GM12878 (cell line): Measurements from ENCODE around the gene DPAGT1. TPM values are rescaled to one million over a fixed set of nuclear protein-coding genes. Genes with fewer than 3 reads are reported as not detected.

Source experiments
- ATAC-seq: fragments of 200-7000 bp; cut with Tn5 transposase; 3 replicates; pipeline ENCODE4 v1.9.1; 2020; ENCODE audit warnings: mild to moderate bottlenecking, moderate library complexity
- BruUV-seq: library from RNA; stranded (reverse); fragments of 400-500 nt; replicated peaks from 2 replicates; lab custom pipeline; 2021; lab: Mats Ljungman, UMichigan
- CTCF ChIA-PET: fragments of 300-600 bp; sonication (Branson Sonifier 250); formaldehyde crosslinking; extraction: SDS; loops from one replicate; lab custom pipeline; 2021; ENCODE audit warnings: inconsistent platforms; lab: Yijun Ruan, JAX
- POLR2A ChIA-PET: fragments of 350-600 bp; formaldehyde crosslinking; extraction: SDS; loops from one replicate; lab custom pipeline; 2021; ENCODE audit warnings: inconsistent platforms; lab: Charles Lee
- RAD21 ChIA-PET: fragments of 300-600 bp; sonication (Branson Sonifier 250); formaldehyde crosslinking; loops from one replicate; lab custom pipeline; 2023; ENCODE audit warnings: antibody characterized with exemption; ENCODE audit not compliant: unreplicated experiment; lab: Charles Lee
- SMC1A ChIA-PET: fragments of 300-600 bp; sonication (Branson Sonifier 250); formaldehyde crosslinking; loops from one replicate; lab custom pipeline; 2023; ENCODE audit not compliant: unreplicated experiment, uncharacterized antibody; lab: Charles Lee
- DNase-seq: peaks from one replicate; pipeline ENCODE4 v3.0.0-alpha.2; 2011; ENCODE audit warnings: low read depth, low spot score
- FAIRE-seq: peaks from 3 replicates; lab custom pipeline; 2011; peaks lifted over from hg19 to GRCh38; lab: Jason Lieb, UNC
- H2AFZ ChIP-seq: 2 replicates; pipeline ENCODE4 v1.6.0; 2011; ENCODE audit warnings: low read depth, low read length, control low read depth; ENCODE audit not compliant: control insufficient read depth
- H3K27ac ChIP-seq: 2 replicates; pipeline ENCODE4 v1.5.1; 2011; ENCODE audit warnings: control low read depth; ENCODE audit not compliant: control insufficient read depth, insufficient read depth
- H3K27me3 ChIP-seq, 2 experiments: replicated peaks in 1 of 2; 2 replicates each; pipeline versions ENCODE4 v1.6.0 to v1.6.1; 2011; ENCODE audit warnings: low read length in 1 of 2; ENCODE audit not compliant: control insufficient read depth in 2 of 2, insufficient read depth in 2 of 2
- H3K36me3 ChIP-seq, 2 experiments: 2 replicates each; pipeline ENCODE4 v1.5.1; 2011; ENCODE audit warnings: low read length in 1 of 2; ENCODE audit not compliant: control insufficient read depth in 2 of 2, insufficient read depth in 2 of 2
- H3K4me1 ChIP-seq: 2 replicates; pipeline ENCODE4 v1.6.1; 2011; ENCODE audit warnings: mild to moderate bottlenecking, low read length, moderate library complexity, mixed read lengths; ENCODE audit not compliant: control insufficient read depth, insufficient read depth
- H3K4me2 ChIP-seq: 2 replicates; pipeline ENCODE4 v1.6.0; 2011; ENCODE audit warnings: control low read depth; ENCODE audit not compliant: control insufficient read depth, insufficient read depth
- H3K4me3 ChIP-seq: fragments of 200-600 bp; sonication (generic); 2 replicates; pipeline ENCODE4 v1.5.1; 2016
- H3K79me2 ChIP-seq: 2 replicates; pipeline ENCODE4 v1.6.0; 2011; ENCODE audit warnings: low read length; ENCODE audit not compliant: control insufficient read depth, insufficient read depth
- H3K9ac ChIP-seq: 2 replicates; pipeline ENCODE4 v1.8.0; 2011; ENCODE audit warnings: low read length, control low read depth, mixed read lengths; ENCODE audit not compliant: control insufficient read depth, insufficient read depth
- H3K9me3 ChIP-seq: replicated peaks from 3 replicates; pipeline ENCODE4 v1.5.1; 2011; ENCODE audit warnings: mild to moderate bottlenecking, low read length; ENCODE audit not compliant: control insufficient read depth, insufficient read depth
- H4K20me1 ChIP-seq: 2 replicates; pipeline ENCODE4 v1.6.0; 2011; ENCODE audit not compliant: control insufficient read depth, insufficient read depth
- BACH1 ChIP-seq: fragments of 450-650 bp; IDR thresholded peaks from 2 replicates; pipeline ENCODE4 v1.6.1; 2017; ENCODE audit warnings: mild to moderate bottlenecking, borderline replicate concordance
- EZH2 ChIP-seq: IDR thresholded peaks from 2 replicates; pipeline ENCODE4 v1.6.1; 2012; ENCODE audit warnings: low read depth, mild to moderate bottlenecking, control low read depth, inconsistent platforms, low read length, borderline replicate concordance; ENCODE audit not compliant: control insufficient read depth
- GABPA ChIP-seq: IDR thresholded peaks from 2 replicates; pipeline ENCODE4 v1.6.1; 2014; ENCODE audit warnings: antibody characterized with exemption, low read depth, mild to moderate bottlenecking, inconsistent platforms
- HCFC1 ChIP-seq: fragments of 150-350 bp; IDR thresholded peaks from 2 replicates; pipeline ENCODE4 v1.6.1; 2014; ENCODE audit warnings: low read length
- IKZF1 ChIP-seq: fragments of 450-650 bp; conservative IDR thresholded peaks from 2 replicates; pipeline ENCODE4 v1.6.1; 2017; ENCODE audit warnings: antibody characterized with exemption, mild to moderate bottlenecking
- MYB ChIP-seq: fragments of 150-350 bp; IDR thresholded peaks from 2 replicates; pipeline ENCODE4 v1.6.1; 2014; ENCODE audit warnings: mild to moderate bottlenecking, low read depth, low read length, borderline replicate concordance
- NFYA ChIP-seq: IDR thresholded peaks from 2 replicates; pipeline ENCODE4 v1.6.1; 2011; ENCODE audit warnings: low read depth, mild to moderate bottlenecking, low read length, improper control_type of control experiment, borderline replicate concordance
- REST ChIP-seq: IDR thresholded peaks from 2 replicates; pipeline ENCODE4 v1.6.1; 2012; ENCODE audit warnings: mild to moderate bottlenecking, low read depth, low read length
- SREBF2 ChIP-seq: IDR thresholded peaks from 2 replicates; pipeline ENCODE4 v1.6.1; 2012; ENCODE audit warnings: mild to moderate bottlenecking, low read length
- STAT3 ChIP-seq: IDR thresholded peaks from 2 replicates; pipeline ENCODE4 v1.6.1; 2011; ENCODE audit warnings: low read depth, low read length, improper control_type of control experiment
- YY1 ChIP-seq: IDR thresholded peaks from 2 replicates; pipeline ENCODE4 v1.6.1; 2011; ENCODE audit warnings: low read depth, mild to moderate bottlenecking, low read length
- ZNF207 ChIP-seq: fragments of 450-650 bp; IDR thresholded peaks from 2 replicates; pipeline ENCODE4 v1.6.1; 2014; ENCODE audit warnings: antibody characterized with exemption, mild to moderate bottlenecking, borderline replicate concordance
- ZSCAN29 ChIP-seq: fragments of 450-650 bp; IDR thresholded peaks from 2 replicates; pipeline ENCODE4 v1.6.1; 2017; ENCODE audit warnings: mild to moderate bottlenecking, moderate library complexity
- ZZZ3 ChIP-seq: IDR thresholded peaks from 2 replicates; pipeline ENCODE4 v1.6.1; 2011; ENCODE audit warnings: low read depth; ENCODE audit not compliant: control insufficient read depth, insufficient read length
- WGBS: methylation state at CpG from one replicate; pipeline ENCODE4 v1.1.6; 2016; ENCODE audit warnings: low lambda C conversion rate; ENCODE audit not compliant: insufficient replicate concordance, insufficient coverage; ENCODE audit errors: missing lambda C conversion rate; 5-methylcytosine and 5-hydroxymethylcytosine counted together
- in situ Hi-C: fragments of 300-500 bp; cut with MboI; formaldehyde crosslinking; loops from 9 replicates; pipeline ENCODE4 v1.14.3; 2018; ENCODE audit warnings: mixed read lengths
- intact Hi-C: fragments of 100-400 bp; cut with micrococcal nuclease; formaldehyde crosslinking; loops from one replicate; pipeline ENCODE4 v1.14.2; 2022; ENCODE audit not compliant: unreplicated experiment
- polyA plus RNA-seq, 11 experiments: library from polyadenylated mRNA; depleted of rRNA in 4 of 11; unstranded in 6 of 11; stranded (reverse) in 5 of 11; fragments of >200 nt; fragmentation: Nextera tagmentation in 4 of 11; fragmentation: Illumina TruSeq in 1 of 11; extraction: Ambion mirVana in 4 of 11; extraction: Trizol in 1 of 11; gene quantifications; 1 replicate in 1 of 11; 2 replicates in 10 of 11; pipeline versions ENCODE4 v1.2.1 to v1.2.3, GENCODE V29; 2011 to 2016; ENCODE audit warnings: inconsistent platforms in 2 of 11, missing spikeins in 2 of 11, low read depth in 1 of 11
- total RNA-seq, 4 experiments: library from RNA; depleted of rRNA in 3 of 4; stranded (reverse); fragments of >200 nt in 3 of 4; fragmentation: Illumina TruSeq in 1 of 4; extraction: Trizol in 1 of 4; gene quantifications; 2 replicates each; pipeline versions ENCODE4 v1.2.1 to v1.2.3, GENCODE V29; 2013 to 2021

DPAGT1 gene
- total and polyA plus RNA-seq, 10 of the 15 experiments (the other 5 are each of a cell fraction or from before 2014, with no cell fraction given): 20.5 to 95.6 (median 54.3) TPM

GRCh38 chr11:119110439-119110838 is 8.8 kb upstream of the DPAGT1 start:
- in situ Hi-C loops (no loop called here), intact Hi-C loops (no loop called here)
- DNase-seq: no peak
- 94% methylated on average over 10 of the region's 10 CpGs for WGBS
- Histone ChIP-seq H3K4me2 (no peak overlapping the region), H2AFZ (no peak overlapping the region), H3K9me3 (no peaks in the 10 kb centered on the region), H3K79me2 (peaks cover 26% of the 10 kb centered on the region), H3K36me3 (peaks cover 19% of the 10 kb centered on the region in 2 experiments), H3K4me1 (peaks cover 19% of the 10 kb centered on the region), H4K20me1 (no peaks in the 10 kb centered on the region), H3K27me3 (no peaks in the 10 kb centered on the region), H3K9ac (no peak overlapping the region), H3K27ac (no peak overlapping the region), H3K4me3 (no peak overlapping the region)
- ChIA-PET POLR2A (interaction anchor here (1.0 to 7.2 kb wide), 2 partner anchors 11 to 25 kb away, joined by 3 to 76 read pairs; partner anchors contain the start of gene HINFP), RAD21 (interaction anchor here (1.1 kb wide), 1 partner anchor 10 kb away, joined by 3 read pairs; no protein-coding TSS in a partner anchor), SMC1A (interaction anchor here (2.6 kb wide), 1 partner anchor 9 kb away, joined by 32 read pairs; the partner anchor contains the start of gene HINFP), CTCF (interaction anchor here (1.6 to 2.2 kb wide), 2 partner anchors 11 to 228 kb away, joined by 4 to 6 read pairs; no protein-coding TSS in a partner anchor)
- no peak for TF ChIP-seq HCFC1
- no peak for TF ChIP-seq NFYA
- no peak for TF ChIP-seq EZH2
- no peak for TF ChIP-seq REST
- no peak for TF ChIP-seq ZZZ3
- no peak for TF ChIP-seq GABPA
- no peak for TF ChIP-seq ZSCAN29
- no peak for TF ChIP-seq STAT3
- TF ChIP-seq MYB: no peak
- TF ChIP-seq SREBF2: no peak
- TF ChIP-seq YY1: no peak
- TF ChIP-seq IKZF1: no peak
- TF ChIP-seq BACH1: no peak
- no peak for TF ChIP-seq ZNF207
- no peak for ATAC-seq
- BruUV-seq: no TSS peak
- no peak for FAIRE-seq
